CD4-positive, alpha-beta T cell (primary cell): ENCODE measurements around the gene KLHL17. TPM values are rescaled to one million over a fixed set of nuclear protein-coding genes. Genes with fewer than 3 reads are reported as not detected.

Experiments
- ATAC-seq: fragments of 200-7000 bp; cut with Tn5 transposase; one replicate; pipeline ENCODE4 v1.10.0; 2022; ENCODE audit warnings: mild to moderate bottlenecking; ENCODE audit not compliant: poor library complexity
- CTCF ChIA-PET: fragments of 350-600 bp; sonication (Branson Sonifier 250); formaldehyde crosslinking; loops from one replicate; lab custom pipeline; 2021; ENCODE audit warnings: antibody characterized with exemption, inconsistent platforms; lab: Charles Lee
- POLR2A ChIA-PET: fragments of 350-600 bp; sonication (Branson Sonifier 250); formaldehyde crosslinking; loops from one replicate; lab custom pipeline; 2021; ENCODE audit warnings: antibody characterized with exemption, inconsistent platforms; lab: Charles Lee
- DNase-seq, 14 experiments: peaks; one replicate each; pipeline ENCODE4 v3.0.0-alpha.2; 2013 to 2020; ENCODE audit warnings: mixed read lengths in 2 of 14
- H3K27ac ChIP-seq, 2 donors: one replicate each; pipeline versions ENCODE4 v1.5.1 to v1.7.0; 2013; ENCODE audit warnings: low read length in 2 of 2, low read depth in 1 of 2, mild to moderate bottlenecking in 1 of 2
- H3K27me3 ChIP-seq, 2 experiments: 1 replicate in 1 of 2; 2 replicates in 1 of 2; pipeline versions ENCODE4 v1.6.1 to v1.7.0; 2013; ENCODE audit warnings: low read length in 2 of 2, control low read depth in 1 of 2, mild to moderate bottlenecking in 1 of 2, moderate library complexity in 1 of 2; ENCODE audit not compliant: insufficient read depth in 2 of 2, control insufficient read depth in 1 of 2
- H3K36me3 ChIP-seq: one replicate; pipeline ENCODE4 v1.6.1; 2013; ENCODE audit warnings: low read length, control low read depth; ENCODE audit not compliant: insufficient read depth
- H3K4me1 ChIP-seq: one replicate; pipeline ENCODE4 v1.6.1; 2013; ENCODE audit warnings: low read length, control low read depth; ENCODE audit not compliant: insufficient read depth
- H3K4me3 ChIP-seq: one replicate; pipeline ENCODE4 v1.5.1; 2013; ENCODE audit warnings: mild to moderate bottlenecking, low read length, moderate library complexity
- H3K9me3 ChIP-seq, 2 experiments: 1 replicate in 1 of 2; 2 replicates in 1 of 2; pipeline versions ENCODE4 v1.6.1 to v1.7.0; 2013; ENCODE audit warnings: low read length in 2 of 2, mild to moderate bottlenecking in 2 of 2, control low read depth in 1 of 2, moderate library complexity in 1 of 2; ENCODE audit not compliant: control insufficient read depth in 1 of 2, insufficient read depth in 1 of 2
- H3K27ac Mint-ChIP-seq: one replicate; pipeline ENCODE4 v1.8.0; 2020; ENCODE audit warnings: mixed read lengths
- H3K27me3 Mint-ChIP-seq: one replicate; pipeline ENCODE4 v1.8.0; 2021; ENCODE audit warnings: mixed read lengths
- H3K36me3 Mint-ChIP-seq: one replicate; pipeline ENCODE4 v1.8.0; 2021; ENCODE audit warnings: low read depth, mixed read lengths
- H3K4me1 Mint-ChIP-seq: one replicate; pipeline ENCODE4 v1.8.0; 2021; ENCODE audit warnings: low read depth, mixed read lengths
- H3K4me3 Mint-ChIP-seq: one replicate; pipeline ENCODE4 v1.8.0; 2020; ENCODE audit warnings: mild to moderate bottlenecking, mixed read lengths
- H3K9me3 Mint-ChIP-seq: one replicate; pipeline ENCODE4 v1.8.0; 2020; ENCODE audit warnings: mixed read lengths
- CTCF ChIP-seq: fragments of 200-600 bp; IDR thresholded peaks from one replicate; pipeline ENCODE4 v1.8.0; 2022; ENCODE audit warnings: antibody characterized with exemption, mild to moderate bottlenecking
- intact Hi-C, 2 experiments: fragments of 100-400 bp; cut with DNase I in 1 of 2; cut with micrococcal nuclease in 1 of 2; formaldehyde crosslinking; loops; one replicate each; pipeline versions ENCODE4 v1.15.1 to v1.9.0; 2023 to 2025; cut with DNase I, micrococcal nuclease
- total RNA-seq, 174 experiments: library from RNA in 2 of 174; stranded (reverse) in 2 of 174; gene quantifications; one replicate each; pipeline ENCODE4 v1.2.3 and lab custom pipeline; 2021 to 2026

KLHL17 gene
- total RNA-seq, 2 experiments from 2014 or later = 13.9 TPM

- H3K4me3 ChIP-seq = no peak within 1 kb of the TSS
- no peak for ATAC-seq
- ChIA-PET POLR2A (no interaction called here), CTCF (interaction anchor here (2.5 kb wide), 1 partner anchor 20 kb away, joined by 7 read pairs; no protein-coding TSS in a partner anchor)
- peaks cover 22% of the 10 kb centered on the region for H3K27me3 Mint-ChIP-seq
- H3K4me1 ChIP-seq = peaks cover 3% of the 10 kb centered on the region
- peak within 1 kb of the TSS; percentile 15 for H3K4me3 Mint-ChIP-seq
- no peak for TF ChIP-seq CTCF
- peaks cover 0 to 3% of the 10 kb centered on the region in 2 experiments for H3K9me3 ChIP-seq
- no peaks in the 10 kb centered on the region for H3K9me3 Mint-ChIP-seq
- no peak within 1 kb of the TSS for H3K27ac Mint-ChIP-seq
- H3K27me3 ChIP-seq = peaks cover 0 to 14% of the 10 kb centered on the region in 2 experiments
- intact Hi-C loops = loop anchor here in 1 of 2 experiments (5.0 kb wide), 1 partner anchor 310 kb away; no protein-coding TSS in a partner anchor
- H3K36me3 ChIP-seq = no peaks in the 10 kb centered on the region
- H3K27ac ChIP-seq = no peak within 1 kb of the TSS
- H3K4me1 Mint-ChIP-seq = no peaks in the 10 kb centered on the region
- H3K36me3 Mint-ChIP-seq = no peaks in the 10 kb centered on the region
- DNase-seq = peak in 1 of 14 experiments; percentile 32
Measured at GRCh38 chr1:981955-982558, 21.7 kb downstream of the KLHL17 start, which contains the start of gene PERM1. Gene PERM1 (minus strand): TSS chr1:982093. CDS start chr1:981029, 1,064 bp downstream.

GRCh38 chr1:982765-983436 lies 22.5 kb downstream of the KLHL17 start:
- Mint-ChIP-seq H3K27me3 (peaks cover 22% of the 10 kb centered on the region), H3K4me1 (no peaks in the 10 kb centered on the region), H3K4me3 (no peak overlapping the region), H3K36me3 (no peaks in the 10 kb centered on the region), H3K9me3 (no peaks in the 10 kb centered on the region), H3K27ac (no peak overlapping the region)
- no peak for TF ChIP-seq CTCF
- ATAC-seq = no peak
- POLR2A ChIA-PET = no interaction called here
- Histone ChIP-seq H3K27me3 (peaks cover 0 to 14% of the 10 kb centered on the region in 2 experiments), H3K27ac (no peak overlapping the region), H3K4me1 (peaks cover 3% of the 10 kb centered on the region), H3K36me3 (no peaks in the 10 kb centered on the region), H3K4me3 (no peak overlapping the region), H3K9me3 (peaks cover 0 to 3% of the 10 kb centered on the region in 2 experiments)
- CTCF ChIA-PET = interaction anchor here (2.1 to 2.5 kb wide), 2 partner anchors 19 to 30 kb away, joined by 7 read pairs; partner anchors contain the start of gene ISG15
- intact Hi-C loops = loop anchor here in 1 of 2 experiments (5.0 kb wide), 1 partner anchor 309 kb away; no protein-coding TSS in a partner anchor
- peak in 1 of 14 experiments; percentile 30 for DNase-seq

- TF ChIP-seq CTCF = peak; percentile 93
- peak; percentile 43 to 79 (median 56) for DNase-seq
- Mint-ChIP-seq H3K9me3 (no peaks in the 10 kb centered on the region), H3K36me3 (no peaks in the 10 kb centered on the region), H3K27ac (no peak overlapping the region), H3K4me3 (no peak overlapping the region), H3K27me3 (peaks cover 19% of the 10 kb centered on the region), H3K4me1 (no peaks in the 10 kb centered on the region)
- no peak overlapping the region for H3K27ac ChIP-seq
- intact Hi-C loops = loop anchor here (1.0 to 5.0 kb wide), 3 partner anchors 79 to 308 kb away; no protein-coding TSS in a partner anchor
- H3K4me3 ChIP-seq = no peak overlapping the region
- no peaks in the 10 kb centered on the region for H3K36me3 ChIP-seq
- ChIA-PET CTCF (interaction anchor here (0.7 to 2.1 kb wide), 11 partner anchors 8 to 308 kb away, joined by 3 to 14 read pairs (median 4); partner anchors contain the start of genes ISG15 and NOC2L), POLR2A (interaction anchor here (0.6 kb wide), 1 partner anchor 57 kb away, joined by 3 read pairs; no protein-coding TSS in a partner anchor)
- H3K27me3 ChIP-seq = peaks cover 0 to 14% of the 10 kb centered on the region in 2 experiments
- H3K9me3 ChIP-seq = no peaks in the 10 kb centered on the region
- peaks cover 3% of the 10 kb centered on the region for H3K4me1 ChIP-seq
- peak; percentile 84 for ATAC-seq
Measured at GRCh38 chr1:983798-984475, 23.6 kb downstream of the KLHL17 start.
